ENCODE data around the gene EVA1C. TPM values are rescaled to one million over a fixed set of nuclear protein-coding genes. Genes with fewer than 3 reads are reported as not detected.
"Not testable (repeated sequence)": the region's sequence is repeated elsewhere in the genome, so short reads cannot be mapped to it uniquely, and the experiment has no call there.

Gene EVA1C
- total and polyA plus RNA-seq, 12 donors = 12.1 to 42.9 (median 14.0) TPM

DNA sequence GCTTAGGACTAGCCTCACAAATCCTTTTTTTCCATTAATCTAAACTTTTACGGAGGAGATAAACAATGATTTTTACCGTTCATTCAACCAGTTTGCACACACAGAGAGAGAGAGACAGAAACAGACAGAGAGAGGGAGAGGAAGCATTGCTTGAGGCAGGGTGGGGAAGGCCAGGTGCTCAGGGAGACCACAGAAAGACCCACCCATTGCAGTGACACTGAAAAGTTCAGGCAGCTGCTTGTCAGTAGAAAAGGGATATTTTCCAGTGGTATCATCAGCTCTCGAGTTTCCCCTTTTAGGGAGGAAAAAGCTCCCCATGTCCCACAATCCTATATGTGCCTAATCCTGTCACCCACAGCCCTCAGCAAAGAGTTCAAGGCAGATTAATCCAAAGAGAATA is 145.6 kb downstream of the EVA1C start:
- DNase-seq = no peak
- H3K27ac ChIP-seq = no peak overlapping the region
- intact Hi-C loops (cut with DNase I) = no loop called here
- no peaks in the 10 kb centered on the region for H3K36me3 ChIP-seq
- no peak overlapping the region for H3K4me3 ChIP-seq
- TF ChIP-seq, protein P1, sequence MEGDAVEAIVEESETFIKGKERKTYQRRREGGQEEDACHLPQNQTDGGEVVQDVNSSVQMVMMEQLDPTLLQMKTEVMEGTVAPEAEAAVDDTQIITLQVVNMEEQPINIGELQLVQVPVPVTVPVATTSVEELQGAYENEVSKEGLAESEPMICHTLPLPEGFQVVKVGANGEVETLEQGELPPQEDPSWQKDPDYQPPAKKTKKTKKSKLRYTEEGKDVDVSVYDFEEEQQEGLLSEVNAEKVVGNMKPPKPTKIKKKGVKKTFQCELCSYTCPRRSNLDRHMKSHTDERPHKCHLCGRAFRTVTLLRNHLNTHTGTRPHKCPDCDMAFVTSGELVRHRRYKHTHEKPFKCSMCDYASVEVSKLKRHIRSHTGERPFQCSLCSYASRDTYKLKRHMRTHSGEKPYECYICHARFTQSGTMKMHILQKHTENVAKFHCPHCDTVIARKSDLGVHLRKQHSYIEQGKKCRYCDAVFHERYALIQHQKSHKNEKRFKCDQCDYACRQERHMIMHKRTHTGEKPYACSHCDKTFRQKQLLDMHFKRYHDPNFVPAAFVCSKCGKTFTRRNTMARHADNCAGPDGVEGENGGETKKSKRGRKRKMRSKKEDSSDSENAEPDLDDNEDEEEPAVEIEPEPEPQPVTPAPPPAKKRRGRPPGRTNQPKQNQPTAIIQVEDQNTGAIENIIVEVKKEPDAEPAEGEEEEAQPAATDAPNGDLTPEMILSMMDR (IDR thresholded peaks at IDR 0.05) = no peak
- H3K27me3 ChIP-seq = no peaks in the 10 kb centered on the region
- no peaks in the 10 kb centered on the region for H3K9me3 ChIP-seq
- H3K4me1 ChIP-seq = peaks cover 0 to 27% (median 9%) of the 10 kb centered on the region in 9 donors
- WGBS, 2 donors = 92 to 93% methylated on average over 3 of the region's 3 CpGs
- ATAC-seq = no peak

DNA sequence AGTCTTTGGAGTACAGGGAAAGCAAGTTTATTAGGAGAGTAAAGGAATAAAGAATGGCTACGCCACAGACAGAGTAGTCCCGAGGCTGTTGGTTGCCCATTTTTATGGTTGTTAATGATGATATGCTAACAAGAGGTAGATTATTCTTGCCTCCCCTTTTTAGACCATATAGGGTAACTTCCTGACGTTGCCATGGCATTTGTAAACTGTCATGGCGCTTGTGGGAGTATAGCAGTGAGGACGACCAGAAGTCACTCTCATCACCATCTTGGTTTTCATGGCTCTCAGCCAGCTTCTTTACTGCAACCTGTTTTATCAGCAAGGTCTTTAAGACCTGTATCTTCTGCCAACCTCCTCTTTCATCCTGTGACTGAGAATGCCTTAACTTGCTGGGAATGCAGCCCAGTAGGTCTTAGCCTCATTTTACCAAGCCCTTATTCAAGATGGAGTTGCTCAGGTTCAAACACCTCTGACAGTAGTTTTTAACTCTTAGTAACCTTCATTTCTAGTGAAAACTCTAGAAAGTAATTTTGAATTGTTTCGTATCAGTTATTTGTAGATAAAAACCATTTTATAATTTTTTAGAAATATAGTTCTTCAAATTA is 146.6 kb downstream of the EVA1C start:
- no peak for ATAC-seq
- no peak overlapping the region for H3K4me3 ChIP-seq

DNA sequence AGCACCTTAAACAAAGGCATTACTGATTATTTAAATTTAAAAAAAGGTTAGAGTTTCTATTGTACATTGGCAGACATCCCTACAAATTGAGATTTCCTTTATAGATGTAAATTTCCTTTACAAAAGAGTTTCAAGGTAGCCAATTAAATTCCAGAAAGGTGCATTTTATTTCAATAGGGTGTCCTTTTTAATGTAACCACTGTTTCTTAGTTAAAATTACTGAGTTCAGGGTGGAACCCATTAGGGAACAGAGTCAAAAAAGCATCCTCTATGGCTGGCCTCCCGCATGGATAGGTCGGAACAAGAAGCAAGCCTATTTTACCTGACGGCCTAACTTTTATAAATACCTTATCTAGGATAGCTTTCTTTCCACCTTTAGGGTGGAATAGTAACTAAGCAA is 148.4 kb downstream of the EVA1C start:
- DNase-seq = no peak
- peaks cover 0 to 15% (median 6%) of the 10 kb centered on the region in 9 donors for H3K4me1 ChIP-seq
- H3K36me3 ChIP-seq = no peaks in the 10 kb centered on the region
- no peak overlapping the region for H3K4me3 ChIP-seq
- no peak for ATAC-seq
- TF ChIP-seq, protein P1 (IDR thresholded peaks at IDR 0.05) = no peak
- no peak overlapping the region for H3K27ac ChIP-seq
- intact Hi-C loops (cut with DNase I) = loop anchor here in 6 of 10 donors (5.0 kb wide), 4 partner anchors 34 to 149 kb away; partner anchors contain the start of genes CFAP298 (in 1 of the 6) and EVA1C (in 1 of the 6)
- 98 to 99% methylated on average over 3 of the region's 3 CpGs for WGBS, 2 donors
- H3K9me3 ChIP-seq = peaks cover 0 to 16% (median 0%) of the 10 kb centered on the region in 11 donors
- no peaks in the 10 kb centered on the region for H3K27me3 ChIP-seq

More for the DNA sequence above, 146.6 kb downstream of the EVA1C start:
- DNase-seq = no peak
- peaks cover 0 to 2% (median 0%) of the 10 kb centered on the region in 11 donors for H3K9me3 ChIP-seq
- peaks cover 0 to 27% (median 9%) of the 10 kb centered on the region in 9 donors for H3K4me1 ChIP-seq
- H3K36me3 ChIP-seq = no peaks in the 10 kb centered on the region
- no peak overlapping the region for H3K27ac ChIP-seq
- no peaks in the 10 kb centered on the region for H3K27me3 ChIP-seq
- intact Hi-C loops (cut with DNase I) = no loop called here
- 89 to 93% methylated on average over 6 of the region's 6 CpGs for WGBS, 2 donors
- TF ChIP-seq, protein P1 (IDR thresholded peaks at IDR 0.05) = no peak

DNA sequence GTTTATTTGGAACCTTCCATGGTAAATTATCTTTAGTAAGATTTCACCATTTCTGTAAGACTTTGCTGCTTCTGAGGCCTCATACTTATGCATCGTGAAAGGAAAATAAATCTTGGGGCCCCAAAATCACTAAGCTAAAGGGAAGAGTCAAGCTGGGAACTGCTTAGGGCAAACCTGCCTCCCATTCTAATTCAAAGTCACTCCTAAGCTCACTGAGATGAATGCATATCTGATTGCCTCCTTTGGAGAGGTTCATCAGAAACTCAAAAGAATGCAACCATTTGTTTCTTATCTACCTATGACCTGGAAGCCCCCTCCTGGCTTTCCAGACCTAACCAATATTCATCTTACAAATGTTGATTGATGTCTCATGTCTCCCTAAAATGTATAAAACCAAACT is 149.0 kb downstream of the EVA1C start:
- Histone ChIP-seq H3K4me1 (peaks cover 0 to 15% (median 6%) of the 10 kb centered on the region in 9 donors), H3K9me3 (peaks cover 0 to 16% (median 0%) of the 10 kb centered on the region in 11 donors), H3K27ac (peak overlapping the region in 1 of 10 donors; percentile 67)
- H3K4me3 ChIP-seq, DNase-seq, ATAC-seq, H3K27me3 ChIP-seq, H3K36me3 ChIP-seq: not testable (repeated sequence)
- WGBS, 2 donors = 87 to 93% methylated on average over 1 of the region's 1 CpG
- intact Hi-C loops (cut with DNase I) = loop anchor here in 6 of 10 donors (5.0 kb wide), 4 partner anchors 34 to 149 kb away; partner anchors contain the start of genes CFAP298 (in 1 of the 6) and EVA1C (in 1 of the 6)

DNA sequence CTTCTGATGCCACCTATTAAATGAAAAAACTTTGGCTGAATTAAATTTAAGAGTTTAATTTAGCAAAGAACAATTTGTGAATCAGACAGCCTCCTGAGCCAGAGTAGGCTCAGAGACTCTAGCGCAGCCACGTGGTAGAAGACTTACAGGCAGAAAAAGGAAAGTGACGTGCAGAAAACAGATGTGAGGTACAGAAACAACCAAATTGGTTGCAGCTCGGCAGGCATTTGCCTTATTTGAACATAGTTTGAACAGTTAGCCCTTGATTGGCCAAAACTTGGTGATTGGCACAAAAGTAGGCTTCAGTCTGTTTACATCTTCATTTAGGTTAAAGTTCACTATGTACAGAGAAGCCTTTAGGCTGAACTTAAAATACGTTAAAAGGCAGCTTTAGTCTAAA is 149.9 kb downstream of the EVA1C start:
- Histone ChIP-seq H3K4me3 (no peak overlapping the region), H3K9me3 (peaks cover 0 to 16% (median 0%) of the 10 kb centered on the region in 11 donors), H3K4me1 (peaks cover 0 to 15% (median 6%) of the 10 kb centered on the region in 9 donors), H3K27me3 (no peaks in the 10 kb centered on the region), H3K27ac (peak overlapping the region in 8 of 10 donors; percentile 10 to 67 (median 57)), H3K36me3 (no peaks in the 10 kb centered on the region)
- DNase-seq (peak in 1 of 2 donors; percentile 64), ATAC-seq (peak in 7 of 8 donors; percentile 47 to 92 (median 82))
- intact Hi-C loops (cut with DNase I) = loop anchor here in 6 of 10 donors (2.0 to 5.0 kb wide), 5 partner anchors 35 to 160 kb away; partner anchors contain the start of genes CFAP298 (in 1 of the 6) and EVA1C (in 1 of the 6)
- TF ChIP-seq, protein P1 (IDR thresholded peaks at IDR 0.05) = peak; percentile 32 to 82 (median 58)
- WGBS, 2 donors = 47 to 51% methylated on average over 5 of the region's 5 CpGs

All from heart right ventricle (tissue), 16 donors.